ENCODE measurements around the gene CIZ1.
A peak's percentile ranks its signal among the peaks of the same experiment; 100 is the strongest.

The CIZ1 gene

DNA sequence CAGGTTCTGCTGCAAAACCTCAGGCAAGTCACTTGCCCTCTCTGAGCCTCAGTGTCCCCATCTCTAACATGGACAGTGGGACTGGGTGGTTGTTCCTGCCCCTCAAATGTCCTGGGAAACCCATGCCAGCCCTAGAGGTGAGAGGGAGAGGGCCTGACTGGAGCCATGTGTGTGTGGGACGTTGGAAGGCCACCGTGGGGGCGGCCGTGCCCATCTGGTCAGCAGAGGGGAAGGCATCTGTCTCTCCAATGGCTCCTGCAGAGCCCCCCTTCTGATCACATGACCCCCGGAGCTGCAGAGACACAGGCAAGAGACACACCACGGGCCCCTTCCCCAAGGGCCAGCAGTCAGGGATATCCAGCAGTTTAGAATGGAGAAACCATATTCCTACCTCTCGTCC, 13.5 kb upstream of the CIZ1 start:
- TF ChIP-seq, protein P1, sequence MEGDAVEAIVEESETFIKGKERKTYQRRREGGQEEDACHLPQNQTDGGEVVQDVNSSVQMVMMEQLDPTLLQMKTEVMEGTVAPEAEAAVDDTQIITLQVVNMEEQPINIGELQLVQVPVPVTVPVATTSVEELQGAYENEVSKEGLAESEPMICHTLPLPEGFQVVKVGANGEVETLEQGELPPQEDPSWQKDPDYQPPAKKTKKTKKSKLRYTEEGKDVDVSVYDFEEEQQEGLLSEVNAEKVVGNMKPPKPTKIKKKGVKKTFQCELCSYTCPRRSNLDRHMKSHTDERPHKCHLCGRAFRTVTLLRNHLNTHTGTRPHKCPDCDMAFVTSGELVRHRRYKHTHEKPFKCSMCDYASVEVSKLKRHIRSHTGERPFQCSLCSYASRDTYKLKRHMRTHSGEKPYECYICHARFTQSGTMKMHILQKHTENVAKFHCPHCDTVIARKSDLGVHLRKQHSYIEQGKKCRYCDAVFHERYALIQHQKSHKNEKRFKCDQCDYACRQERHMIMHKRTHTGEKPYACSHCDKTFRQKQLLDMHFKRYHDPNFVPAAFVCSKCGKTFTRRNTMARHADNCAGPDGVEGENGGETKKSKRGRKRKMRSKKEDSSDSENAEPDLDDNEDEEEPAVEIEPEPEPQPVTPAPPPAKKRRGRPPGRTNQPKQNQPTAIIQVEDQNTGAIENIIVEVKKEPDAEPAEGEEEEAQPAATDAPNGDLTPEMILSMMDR (conservative IDR thresholded peaks at IDR 0.05; ENCODE audit: low read depth, low read length) = no peak
- no peak overlapping the region for H3K4me3 ChIP-seq (ENCODE audit: low read depth, low read length)
- no peak for DNase-seq (ENCODE audit: low read depth)

DNA sequence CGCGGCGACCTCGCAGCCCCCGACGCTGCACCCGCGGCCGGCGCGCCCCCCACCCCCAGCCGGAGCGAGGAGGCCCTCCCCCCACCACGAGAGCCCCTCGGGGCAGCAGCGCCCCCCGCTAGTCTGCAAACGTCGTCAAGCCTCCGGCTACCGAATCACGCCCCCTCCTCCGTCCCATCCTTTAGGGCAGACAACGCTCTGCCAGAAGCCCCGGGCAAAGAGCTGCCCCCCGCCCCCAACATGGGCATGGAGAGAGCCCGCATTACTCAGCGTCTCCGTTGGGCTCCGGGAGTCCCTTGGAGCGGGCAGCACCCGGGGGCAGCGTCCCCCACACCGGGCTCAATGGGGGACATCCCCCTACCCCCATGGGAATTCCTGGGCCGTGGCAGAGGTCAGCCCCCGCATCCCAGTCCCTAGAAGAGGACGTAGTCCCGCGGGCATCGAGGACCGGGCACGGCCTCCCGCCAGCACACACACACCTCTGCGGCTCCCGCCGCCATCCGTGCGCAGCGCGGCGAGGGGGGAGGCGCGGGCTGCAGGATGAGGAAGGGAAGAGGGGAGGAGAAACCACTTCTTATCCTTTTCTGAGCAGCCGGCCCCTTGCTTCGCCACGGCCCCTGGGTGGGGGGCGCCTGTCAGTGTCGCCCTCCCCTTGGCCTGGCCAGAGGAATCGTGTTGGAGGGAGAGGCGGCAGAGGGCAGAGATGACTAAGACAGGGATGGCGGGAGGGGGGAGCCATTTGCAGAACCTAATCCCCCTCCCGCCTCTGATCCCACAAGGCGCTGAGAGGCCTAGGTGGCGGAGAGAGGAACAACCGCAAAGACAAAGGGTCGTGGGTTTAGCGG, 12.6 kb upstream of the CIZ1 start:
- DNase-seq (ENCODE audit: low read depth) = no peak

DNA sequence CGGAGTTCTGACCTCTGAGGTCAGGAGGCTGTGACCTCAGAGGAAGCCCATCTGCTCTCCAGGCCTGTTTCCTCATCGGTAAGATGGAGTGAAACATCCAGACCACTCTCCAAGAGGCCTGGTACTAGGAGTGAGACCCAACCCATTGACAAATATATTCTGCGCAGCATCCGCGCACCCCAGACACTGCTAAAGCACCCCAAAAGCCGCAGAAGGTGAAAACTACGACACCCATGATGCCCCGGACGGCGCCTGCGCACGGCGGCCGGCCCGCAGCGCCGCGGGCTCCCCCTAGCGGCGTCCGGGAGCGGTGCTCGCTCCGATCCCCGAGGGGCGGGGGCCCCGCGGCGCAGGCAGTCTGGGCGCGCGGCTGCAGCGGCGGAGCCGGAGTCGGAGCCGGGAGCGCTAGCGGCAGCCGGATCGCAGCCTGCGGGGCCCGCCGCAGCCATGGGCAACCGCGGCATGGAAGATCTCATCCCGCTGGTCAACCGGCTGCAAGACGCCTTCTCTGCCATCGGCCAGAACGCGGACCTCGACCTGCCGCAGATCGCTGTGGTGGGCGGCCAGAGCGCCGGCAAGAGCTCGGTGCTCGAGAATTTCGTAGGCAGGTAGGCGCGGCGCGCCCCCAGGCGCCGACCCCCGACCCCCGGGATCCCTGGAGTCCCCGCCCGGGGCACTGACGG, 11.8 kb upstream of the CIZ1 start, which contains the start of gene DNM1:
Gene DNM1 (plus strand): TSS at position 356 of the 683 bp plus-strand sequence. CDS start 92 bp downstream, at position 448.
- TF ChIP-seq, protein P1 (conservative IDR thresholded peaks at IDR 0.05; ENCODE audit: low read depth, low read length) = peak; percentile 39
- peak within 1 kb of the TSS; percentile 71 for H3K4me3 ChIP-seq (ENCODE audit: low read depth, low read length)
- DNase-seq (ENCODE audit: low read depth) = peak; percentile 61

More for the DNA sequence above, 12.6 kb upstream of the CIZ1 start:
- H3K4me3 ChIP-seq (ENCODE audit: low read depth, low read length) = peak overlapping the region; percentile 71
- TF ChIP-seq, protein P1 (conservative IDR thresholded peaks at IDR 0.05; ENCODE audit: low read depth, low read length) = no peak

DNA sequence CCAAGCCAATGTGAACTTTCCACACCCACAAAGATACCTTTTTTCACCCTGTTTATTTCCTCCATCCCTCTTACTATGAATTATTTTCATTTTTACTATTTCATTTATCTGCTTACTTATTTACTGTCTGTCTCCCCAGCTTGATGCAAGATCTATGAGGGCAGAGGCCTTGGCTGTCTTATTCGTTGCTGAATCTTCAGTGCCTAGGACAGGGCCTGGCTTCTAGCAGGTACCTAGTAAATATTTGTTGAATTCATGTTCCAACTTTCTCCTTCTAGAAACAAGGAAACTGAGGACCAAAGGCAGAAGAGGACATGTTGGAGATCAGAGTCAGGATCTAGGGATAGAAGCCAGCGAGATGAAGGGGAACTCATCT, 11.3 kb upstream of the CIZ1 start:
- TF ChIP-seq, protein P1 (conservative IDR thresholded peaks at IDR 0.05; ENCODE audit: low read depth, low read length) = no peak
- H3K4me3 ChIP-seq (ENCODE audit: low read depth, low read length) = peak overlapping the region; percentile 30
- DNase-seq (ENCODE audit: low read depth) = no peak

DNA sequence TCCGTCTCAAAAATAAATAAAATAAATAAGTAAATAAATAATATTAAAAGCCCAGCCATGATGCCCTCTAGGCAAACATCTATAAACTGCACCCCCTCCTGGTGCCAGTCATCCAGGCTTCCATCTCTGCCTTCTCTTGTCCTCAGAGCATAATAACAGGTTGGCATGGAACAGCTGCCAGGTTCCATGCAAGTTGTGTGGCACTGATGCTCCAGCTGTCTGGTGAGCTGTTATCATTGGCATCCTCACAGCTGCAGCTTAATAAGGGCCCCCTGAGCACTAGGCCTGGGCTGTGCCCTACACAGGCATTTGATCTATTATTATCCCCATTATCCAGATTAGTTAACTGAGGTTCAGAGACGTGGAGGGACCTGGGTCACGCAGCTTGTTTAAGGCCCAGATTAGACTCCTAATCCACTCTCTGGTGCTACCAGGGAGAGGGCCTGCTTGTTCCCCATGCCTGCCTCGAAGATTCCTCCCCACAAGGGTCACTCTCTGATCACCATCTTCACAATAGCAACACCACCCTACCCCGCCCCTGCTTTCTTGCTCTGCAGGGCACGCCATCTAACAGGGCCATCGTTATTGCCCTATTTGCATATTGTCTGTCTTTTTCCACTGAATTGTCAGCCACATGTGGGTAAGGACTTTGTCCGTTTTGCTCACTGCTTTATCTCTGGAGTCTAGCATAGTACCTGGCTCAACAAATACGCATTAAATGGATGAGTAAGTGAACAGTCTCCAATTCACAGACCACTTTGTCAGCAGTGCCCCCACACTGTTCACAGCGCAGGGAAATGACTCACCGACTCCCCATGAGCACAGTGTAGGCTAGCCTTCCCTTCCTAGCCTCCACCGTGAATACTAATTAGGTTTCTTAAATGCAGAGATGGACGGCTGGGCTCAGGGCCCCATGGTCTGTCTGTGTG, 10.3 kb upstream of the CIZ1 start:
- DNase-seq (ENCODE audit: low read depth) = peak; percentile 73
- TF ChIP-seq, protein P1 (conservative IDR thresholded peaks at IDR 0.05; ENCODE audit: low read depth, low read length) = no peak
- H3K4me3 ChIP-seq (ENCODE audit: low read depth, low read length) = no peak overlapping the region

DNA sequence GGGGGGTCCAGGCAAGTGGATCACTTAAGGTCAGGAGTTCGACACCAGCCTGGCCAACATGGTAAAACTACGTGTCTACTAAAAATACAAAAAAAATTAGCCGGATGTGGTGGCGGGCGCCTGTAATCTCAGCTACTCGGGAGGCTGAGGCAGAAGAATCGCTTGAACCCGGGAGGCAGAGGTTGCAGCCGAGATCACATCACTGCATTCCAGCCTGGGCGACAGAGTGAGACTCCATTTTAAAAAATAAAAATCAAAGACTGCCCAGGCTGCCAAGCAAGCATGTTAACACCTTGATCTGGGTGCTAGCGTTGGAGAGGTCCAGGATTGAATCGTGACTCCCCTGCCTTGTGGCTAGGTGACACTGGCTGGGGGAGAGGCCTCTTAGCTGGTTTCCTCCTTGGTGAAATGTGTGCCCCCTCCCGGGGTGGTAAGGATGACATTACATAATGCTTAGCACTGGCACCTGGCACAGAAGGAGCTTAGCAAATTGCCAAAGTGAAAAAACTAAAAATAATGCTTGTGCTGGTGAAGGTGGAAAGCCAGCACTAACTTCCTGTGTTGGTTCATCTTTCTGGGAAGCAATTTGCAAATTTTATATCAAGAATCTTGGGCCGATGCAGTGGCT, 2.2 kb upstream of the CIZ1 start:
- TF ChIP-seq, protein P1 (conservative IDR thresholded peaks at IDR 0.05; ENCODE audit: low read depth, low read length) = no peak
- no peak for DNase-seq (ENCODE audit: low read depth)
- no peak overlapping the region for H3K4me3 ChIP-seq (ENCODE audit: low read depth, low read length)
